Right lobe of liver (tissue), 4 donors: ENCODE results near the gene XKR8.

Experiments used
- POLR2A ChIP-seq: fragments of 450-650 bp; IDR thresholded peaks from one replicate; pipeline ENCODE4 v1.6.1; 2017; ENCODE audit warnings: antibody characterized with exemption, mild to moderate bottlenecking
- TF ChIP-seq, protein P1 (sequence below), 4 donors: fragments of 200-600 bp in 3 of 4; fragments of 450-650 bp in 1 of 4; IDR thresholded peaks; one replicate each; pipeline versions ENCODE4 v1.5.1 to v1.8.0; 2016 to 2022; ENCODE audit warnings: antibody characterized with exemption in 4 of 4, mild to moderate bottlenecking in 2 of 4
- donor health status: DM: no; HTN: no; CAD: no.
- donor health status: DM: no; HTN: no; CAD: no.
- donor health status: DM: no; HTN: yes; CAD: no.

DNA sequence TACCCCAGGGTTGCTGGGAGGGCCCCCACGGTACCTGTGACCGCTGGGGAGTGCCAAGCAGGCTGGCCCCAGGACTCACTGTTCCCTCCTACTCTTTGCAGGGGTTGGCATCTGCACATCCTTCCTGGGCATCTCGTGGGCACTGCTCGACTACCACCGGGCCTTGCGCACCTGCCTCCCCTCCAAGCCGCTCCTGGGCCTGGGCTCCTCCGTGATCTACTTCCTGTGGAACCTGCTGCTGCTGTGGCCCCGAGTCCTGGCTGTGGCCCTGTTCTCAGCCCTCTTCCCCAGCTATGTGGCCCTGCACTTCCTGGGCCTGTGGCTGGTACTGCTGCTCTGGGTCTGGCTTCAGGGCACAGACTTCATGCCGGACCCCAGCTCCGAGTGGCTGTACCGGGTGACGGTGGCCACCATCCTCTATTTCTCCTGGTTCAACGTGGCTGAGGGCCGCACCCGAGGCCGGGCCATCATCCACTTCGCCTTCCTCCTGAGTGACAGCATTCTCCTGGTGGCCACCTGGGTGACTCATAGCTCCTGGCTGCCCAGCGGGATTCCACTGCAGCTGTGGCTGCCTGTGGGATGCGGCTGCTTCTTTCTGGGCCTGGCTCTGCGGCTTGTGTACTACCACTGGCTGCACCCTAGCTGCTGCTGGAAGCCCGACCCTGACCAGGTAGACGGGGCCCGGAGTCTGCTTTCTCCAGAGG, 6.8 kb downstream of the XKR8 start:
- TF ChIP-seq POLR2A = no peak
- TF ChIP-seq, protein P1, sequence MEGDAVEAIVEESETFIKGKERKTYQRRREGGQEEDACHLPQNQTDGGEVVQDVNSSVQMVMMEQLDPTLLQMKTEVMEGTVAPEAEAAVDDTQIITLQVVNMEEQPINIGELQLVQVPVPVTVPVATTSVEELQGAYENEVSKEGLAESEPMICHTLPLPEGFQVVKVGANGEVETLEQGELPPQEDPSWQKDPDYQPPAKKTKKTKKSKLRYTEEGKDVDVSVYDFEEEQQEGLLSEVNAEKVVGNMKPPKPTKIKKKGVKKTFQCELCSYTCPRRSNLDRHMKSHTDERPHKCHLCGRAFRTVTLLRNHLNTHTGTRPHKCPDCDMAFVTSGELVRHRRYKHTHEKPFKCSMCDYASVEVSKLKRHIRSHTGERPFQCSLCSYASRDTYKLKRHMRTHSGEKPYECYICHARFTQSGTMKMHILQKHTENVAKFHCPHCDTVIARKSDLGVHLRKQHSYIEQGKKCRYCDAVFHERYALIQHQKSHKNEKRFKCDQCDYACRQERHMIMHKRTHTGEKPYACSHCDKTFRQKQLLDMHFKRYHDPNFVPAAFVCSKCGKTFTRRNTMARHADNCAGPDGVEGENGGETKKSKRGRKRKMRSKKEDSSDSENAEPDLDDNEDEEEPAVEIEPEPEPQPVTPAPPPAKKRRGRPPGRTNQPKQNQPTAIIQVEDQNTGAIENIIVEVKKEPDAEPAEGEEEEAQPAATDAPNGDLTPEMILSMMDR (IDR thresholded peaks at IDR 0.05) = no peak
